Stomach (tissue), 4 donors: Measurements from ENCODE around the gene TNFRSF6B.

ENCODE experiments used
- POLR2AphosphoS5 ChIP-seq, 3 donors: sonication (generic); formaldehyde crosslinking; IDR thresholded peaks; one replicate each; pipeline ENCODE4 v1.6.1; 2016; ENCODE audit warnings: antibody characterized with exemption in 3 of 3
- TF ChIP-seq, protein P1 (sequence below), 7 experiments: fragments of 450-650 bp in 4 of 7; fragments of 200-600 bp in 3 of 7; sonication (generic) in 3 of 7; IDR thresholded peaks; one replicate each; pipeline ENCODE4 v1.5.1; 2016 to 2019; ENCODE audit warnings: antibody characterized with exemption in 7 of 7, control low read depth in 2 of 7, mild to moderate bottlenecking in 1 of 7

DNA sequence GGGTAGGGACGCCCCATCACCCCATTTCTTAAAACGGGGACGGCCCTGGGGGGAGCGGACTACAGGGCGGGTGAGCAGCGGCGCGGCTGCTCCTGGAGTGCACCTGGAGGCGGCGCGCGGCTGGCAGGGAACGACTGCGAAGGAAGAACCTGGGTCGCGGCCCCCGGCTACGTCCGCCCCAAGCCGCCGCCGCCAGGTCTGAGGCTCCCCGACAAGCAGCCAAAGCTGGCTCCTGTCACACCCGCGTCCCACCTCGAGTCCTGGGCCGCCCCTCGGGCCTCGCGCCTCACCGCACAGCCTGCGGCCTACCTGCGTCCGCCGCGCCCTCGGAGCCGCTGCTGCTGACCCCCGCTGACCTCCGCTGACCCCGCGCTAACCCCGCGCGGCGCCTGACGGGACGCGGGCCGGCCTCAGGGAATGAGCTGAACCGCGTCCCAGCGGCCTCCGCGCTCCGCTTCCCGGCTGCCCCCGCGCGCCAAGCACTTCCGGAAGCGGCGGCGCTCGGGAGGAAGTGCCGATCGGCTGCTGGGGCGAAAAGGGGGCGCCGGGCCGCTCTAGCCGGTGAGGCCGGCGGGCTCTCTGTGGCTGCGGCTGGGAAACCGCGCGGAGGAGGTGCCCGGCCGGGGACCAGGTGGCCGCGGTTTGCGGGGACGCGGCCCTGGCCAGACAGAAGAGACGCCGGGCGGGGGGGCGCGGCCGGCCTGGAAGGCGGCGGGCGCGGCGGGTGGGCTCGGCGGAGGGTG is 11.3 kb downstream of the TNFRSF6B start, which contains the start of the genes ARFRP1 and ZGPAT:
- TF ChIP-seq, protein P1, sequence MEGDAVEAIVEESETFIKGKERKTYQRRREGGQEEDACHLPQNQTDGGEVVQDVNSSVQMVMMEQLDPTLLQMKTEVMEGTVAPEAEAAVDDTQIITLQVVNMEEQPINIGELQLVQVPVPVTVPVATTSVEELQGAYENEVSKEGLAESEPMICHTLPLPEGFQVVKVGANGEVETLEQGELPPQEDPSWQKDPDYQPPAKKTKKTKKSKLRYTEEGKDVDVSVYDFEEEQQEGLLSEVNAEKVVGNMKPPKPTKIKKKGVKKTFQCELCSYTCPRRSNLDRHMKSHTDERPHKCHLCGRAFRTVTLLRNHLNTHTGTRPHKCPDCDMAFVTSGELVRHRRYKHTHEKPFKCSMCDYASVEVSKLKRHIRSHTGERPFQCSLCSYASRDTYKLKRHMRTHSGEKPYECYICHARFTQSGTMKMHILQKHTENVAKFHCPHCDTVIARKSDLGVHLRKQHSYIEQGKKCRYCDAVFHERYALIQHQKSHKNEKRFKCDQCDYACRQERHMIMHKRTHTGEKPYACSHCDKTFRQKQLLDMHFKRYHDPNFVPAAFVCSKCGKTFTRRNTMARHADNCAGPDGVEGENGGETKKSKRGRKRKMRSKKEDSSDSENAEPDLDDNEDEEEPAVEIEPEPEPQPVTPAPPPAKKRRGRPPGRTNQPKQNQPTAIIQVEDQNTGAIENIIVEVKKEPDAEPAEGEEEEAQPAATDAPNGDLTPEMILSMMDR (IDR thresholded peaks at IDR 0.05): no peak
- TF ChIP-seq POLR2AphosphoS5 (IDR thresholded peaks at IDR 0.05): peak; percentile 87 to 96 (median 91)
